Prostate gland (tissue), 1 donor: ENCODE results near the gene PACS1.

Experiments used
- POLR2A ChIP-seq: fragments of 450-650 bp; IDR thresholded peaks from one replicate; pipeline ENCODE4 v1.6.1; 2016; ENCODE audit warnings: antibody characterized with exemption, mild to moderate bottlenecking
- POLR2AphosphoS5 ChIP-seq: sonication (generic); formaldehyde crosslinking; IDR thresholded peaks from one replicate; pipeline ENCODE4 v1.6.1; 2017; ENCODE audit warnings: antibody characterized with exemption

- TF ChIP-seq POLR2AphosphoS5 = no peak
- no peak for TF ChIP-seq POLR2A
These were observed 32.7 kb upstream of the PACS1 start for GRCh38 chr11:66037327-66037726.
